K562 (cell line): ENCODE measurements around the gene SF3B3. TPM values are rescaled to one million over a fixed set of nuclear protein-coding genes. Genes with fewer than 3 reads are reported as not detected.

Source experiments
- HEY1 ChIP-seq: fragments of 250-450 bp; sonication (Bioruptor Pico); IDR thresholded peaks from 2 replicates; pipeline ENCODE4 v1.5.0; 2020; ENCODE audit warnings: mild to moderate bottlenecking, moderate library complexity, borderline replicate concordance
- MYC ChIP-seq, 2 experiments: fragments of 250-450 bp in 1 of 2; sonication (Bioruptor Pico) in 1 of 2; IDR thresholded peaks; 2 replicates each; pipeline versions ENCODE4 v1.5.1 to v1.6.1; 2012 to 2021; ENCODE audit warnings: low read depth in 2 of 2, borderline replicate concordance in 1 of 2, improper control_type of control experiment in 1 of 2, low read length in 1 of 2, mild to moderate bottlenecking in 1 of 2, moderate library complexity in 1 of 2
- REST ChIP-seq, 2 experiments: fragments of 450-650 bp; formaldehyde crosslinking in 1 of 2; IDR thresholded peaks; 2 replicates each; pipeline versions ENCODE4 v1.4.0 to v1.6.1; 2014 to 2020; ENCODE audit warnings: mild to moderate bottlenecking in 2 of 2, borderline replicate concordance in 1 of 2, low read depth in 1 of 2
- TSC22D4 ChIP-seq: fragments of 450-650 bp; IDR thresholded peaks from 2 replicates; pipeline ENCODE4 v1.6.1; 2016; ENCODE audit warnings: missing genetic modification characterization, missing biosample characterization, control low read depth
- VEZF1 ChIP-seq: fragments of 200-800 bp; sonication (Bioruptor generic); IDR thresholded peaks from 2 replicates; pipeline ENCODE4 v1.6.1; 2017; ENCODE audit warnings: missing genetic modification characterization, missing compliant biosample characterization
- ZC3H8 ChIP-seq: fragments of 450-650 bp; IDR thresholded peaks from 2 replicates; pipeline ENCODE4 v1.6.1; 2017
- ZNF224 ChIP-seq: sonication (generic); formaldehyde crosslinking; IDR thresholded peaks from 2 replicates; pipeline ENCODE4 v1.8.0; 2022; ENCODE audit warnings: mild to moderate bottlenecking, missing genetic modification reagents
- ZNF695 ChIP-seq: fragments of 450-650 bp; formaldehyde crosslinking; IDR thresholded peaks from 2 replicates; pipeline ENCODE4 v1.4.0; 2020; ENCODE audit warnings: mild to moderate bottlenecking, moderate library complexity
- polyA plus RNA-seq, 8 experiments: library from polyadenylated mRNA; depleted of rRNA in 4 of 8; stranded (reverse) in 5 of 8; unstranded in 3 of 8; fragments of >200 nt; fragmentation: Nextera tagmentation in 2 of 8; fragmentation: Illumina TruSeq in 1 of 8; extraction: Ambion mirVana in 2 of 8; extraction: Trizol in 1 of 8; gene quantifications; 2 replicates each; pipeline versions ENCODE4 v1.2.1 to v1.2.3, GENCODE V29; 2011 to 2014; ENCODE audit warnings: inconsistent platforms in 1 of 8, missing spikeins in 1 of 8
- total RNA-seq, 7 experiments: library from RNA; depleted of rRNA in 6 of 7; stranded (reverse); fragments of >200 nt in 6 of 7; fragmentation: Illumina TruSeq in 2 of 7; extraction: Trizol in 2 of 7; gene quantifications; 2 replicates each; pipeline versions ENCODE4 v1.2.1 to v1.2.3, GENCODE V29; 2011 to 2021; ENCODE audit warnings: low replicate concordance in 1 of 7

SF3B3 gene
- total and polyA plus RNA-seq, 9 of the 15 experiments (the other 6 are each of a cell fraction or from before 2014, with no cell fraction given), result 98.9 to 546 (median 221) TPM

- TF ChIP-seq REST (IDR thresholded peaks at IDR 0.05; ENCODE audit: borderline replicate concordance) (no peak), REST (CRISPR knock-in tag; IDR thresholded peaks at IDR 0.05; ENCODE audit: low read depth) (no peak), TSC22D4 (tag) (no peak), ZC3H8 (no peak), ZNF224 (CRISPR knock-in tag) (no peak), ZNF695 (no peak), VEZF1 (CRISPR knock-in tag) (no peak), HEY1 (CRISPR knock-in tag) (no peak), MYC (IDR thresholded peaks at IDR 0.05; ENCODE audit: low read depth, low read length) (no peak), MYC (CRISPR knock-in tag; IDR thresholded peaks at IDR 0.05; ENCODE audit: borderline replicate concordance, low read depth) (no peak)
These were observed 11.2 kb upstream of the SF3B3 start (continued) for GRCh38 chr16:70512456-70512855.
